ENCODE results near the gene BBS7.

BBS7 gene

DNA sequence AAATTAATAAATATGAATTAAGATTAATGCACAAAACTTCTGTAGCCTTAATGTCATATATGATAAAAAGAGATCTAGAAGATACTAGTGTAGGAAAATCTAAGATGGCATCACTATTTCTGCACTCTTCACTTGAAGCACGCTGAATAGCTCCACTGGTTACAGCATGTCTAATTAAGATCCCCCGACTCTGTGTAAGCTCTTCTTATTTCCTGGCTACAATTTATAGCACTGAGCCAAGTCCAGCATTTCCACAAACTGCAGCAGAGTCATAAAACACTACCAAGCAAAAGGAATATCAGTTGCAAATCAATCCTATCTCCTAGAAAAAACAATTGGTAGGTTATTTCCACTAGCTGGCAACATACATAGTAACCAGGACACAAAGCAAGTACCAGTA lies 45.3 kb downstream of the BBS7 start:
- no peak for DNase-seq

DNA sequence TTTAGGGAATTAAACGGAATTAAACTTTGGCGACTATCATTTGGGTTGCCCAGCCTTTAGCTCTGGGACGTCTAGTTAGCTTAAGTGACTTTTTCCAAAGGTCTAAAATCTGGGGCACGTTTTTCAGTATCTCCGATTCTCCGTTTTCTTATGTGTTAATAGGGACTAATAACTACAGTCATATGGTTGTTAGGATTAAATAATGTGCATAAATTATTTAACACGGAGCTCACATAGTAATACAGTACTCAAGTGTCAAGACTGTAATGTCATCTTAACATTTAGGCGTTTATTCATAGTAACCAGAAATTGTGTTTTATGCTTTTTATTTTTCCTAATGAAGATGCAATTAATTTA lies 46.1 kb downstream of the BBS7 start:
- DNase-seq, result no peak

GRCh38 chr4:121823505-121824170 lies 46.6 kb downstream of the BBS7 start, which contains the start of gene CCNA2:
CCNA2 (minus strand) TSS chr4:121823883; CDS start chr4:121823628, 255 bp downstream.
- peak; percentile 60 for DNase-seq

GRCh38 chr4:121822796-121823504 lies 47.3 kb downstream of the BBS7 start:
- DNase-seq, result no peak

GRCh38 chr4:121822047-121822446 lies 48.2 kb downstream of the BBS7 start:
- DNase-seq, result no peak

- no peak for DNase-seq
Measured at GRCh38 chr4:121819216-121819965, 50.9 kb downstream of the BBS7 start.

DNA sequence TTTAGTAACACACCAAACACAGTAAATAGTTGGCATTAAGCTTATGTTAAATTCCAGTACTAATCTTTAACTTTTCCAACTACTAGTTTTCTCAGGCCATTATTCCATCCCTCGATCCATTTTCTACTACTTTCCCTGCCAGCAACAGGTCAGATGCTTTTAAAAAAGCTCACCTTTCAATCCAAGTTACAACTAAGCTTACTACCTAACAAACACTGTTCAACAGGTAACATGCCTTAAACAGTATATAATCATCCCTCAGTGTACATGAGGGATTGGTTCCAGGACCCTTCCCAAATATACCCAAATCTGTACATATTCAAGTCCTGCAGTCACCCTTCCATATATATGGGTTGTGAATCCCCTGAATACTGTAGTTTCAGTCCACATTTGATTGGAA lies 52.1 kb downstream of the BBS7 start:
- DNase-seq, result no peak

DNA sequence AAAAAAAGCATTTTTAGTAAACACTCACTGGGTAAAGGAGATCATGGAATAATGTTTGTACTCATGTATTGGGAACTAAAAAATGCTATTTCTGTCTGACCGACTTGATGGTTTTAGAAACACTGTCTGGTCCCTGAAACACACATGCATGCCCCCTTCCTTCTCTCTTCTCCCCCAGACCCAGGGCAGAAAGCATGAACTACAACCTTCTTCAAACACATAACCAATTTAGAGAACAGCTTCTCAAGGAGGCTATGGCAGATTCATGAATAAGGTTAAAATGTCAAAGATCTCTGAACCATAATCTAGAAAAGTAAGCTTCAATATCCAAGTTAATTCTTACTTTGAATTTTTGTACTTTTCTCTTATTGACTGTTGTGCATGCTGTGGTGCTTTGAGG lies 52.6 kb downstream of the BBS7 start:
- no peak for DNase-seq

- no peak for DNase-seq
Measured at GRCh38 chr4:121817006-121817405, 53.3 kb downstream of the BBS7 start.

DNA sequence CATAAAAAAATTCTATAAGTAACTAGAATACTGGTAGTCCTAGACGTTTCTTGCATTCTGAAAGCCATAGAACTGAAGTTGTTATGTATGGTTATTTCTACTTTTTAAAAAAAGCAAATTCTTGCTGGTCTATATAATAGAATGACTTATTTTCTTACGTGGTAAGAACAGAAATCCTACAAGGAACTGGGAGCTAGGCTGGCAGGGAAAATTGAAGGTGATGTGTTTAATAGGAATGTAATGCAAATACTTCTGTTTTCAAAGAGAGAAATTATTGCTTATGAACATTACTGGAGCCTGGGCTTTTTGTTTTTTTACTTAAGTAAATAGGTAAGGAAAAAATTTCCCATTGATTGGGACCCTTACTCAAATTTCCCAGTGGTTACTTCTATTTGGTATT lies 55.5 kb downstream of the BBS7 start:
- no peak for DNase-seq

DNA sequence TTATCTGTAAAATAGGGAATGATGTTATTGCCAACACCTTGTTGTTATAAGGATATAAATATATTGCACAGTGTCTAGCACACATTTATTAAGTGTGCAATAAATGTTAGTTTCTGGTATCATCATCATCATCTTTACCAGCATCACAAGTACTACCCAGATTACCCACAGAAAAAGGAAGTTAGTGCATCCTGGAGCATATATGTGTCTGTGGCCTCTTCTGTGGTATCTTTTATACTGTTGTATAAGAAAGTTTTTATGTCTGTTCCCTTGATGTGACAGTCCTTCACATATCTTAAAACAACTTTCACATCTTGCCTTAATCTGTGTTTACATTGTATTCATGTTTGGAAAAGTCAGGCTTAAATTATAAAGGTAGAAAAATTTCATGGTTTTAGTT lies 59.2 kb downstream of the BBS7 start:
- no peak for DNase-seq

DNA sequence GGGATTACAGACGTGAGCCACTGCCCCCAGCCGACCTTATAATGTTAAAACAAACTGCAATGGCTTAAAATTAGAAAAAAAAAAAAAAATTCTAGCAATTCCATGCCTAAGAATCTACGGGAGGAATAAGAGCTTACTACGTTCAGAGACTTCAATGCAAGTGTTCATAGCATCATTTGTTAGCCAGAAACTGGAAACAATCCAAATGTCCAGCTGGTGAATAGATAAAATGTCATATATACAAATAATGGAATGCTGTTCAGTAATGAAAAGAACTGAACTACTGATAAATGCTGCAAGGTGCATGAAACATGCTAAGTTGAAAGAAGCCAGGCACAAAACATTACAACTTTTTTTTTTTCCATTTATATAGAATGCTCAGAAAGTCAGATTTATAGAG lies 63.9 kb downstream of the BBS7 start:
- no peak for DNase-seq

- no peak for DNase-seq
Measured at GRCh38 chr4:121801715-121802075, 68.6 kb downstream of the BBS7 start.

DNA sequence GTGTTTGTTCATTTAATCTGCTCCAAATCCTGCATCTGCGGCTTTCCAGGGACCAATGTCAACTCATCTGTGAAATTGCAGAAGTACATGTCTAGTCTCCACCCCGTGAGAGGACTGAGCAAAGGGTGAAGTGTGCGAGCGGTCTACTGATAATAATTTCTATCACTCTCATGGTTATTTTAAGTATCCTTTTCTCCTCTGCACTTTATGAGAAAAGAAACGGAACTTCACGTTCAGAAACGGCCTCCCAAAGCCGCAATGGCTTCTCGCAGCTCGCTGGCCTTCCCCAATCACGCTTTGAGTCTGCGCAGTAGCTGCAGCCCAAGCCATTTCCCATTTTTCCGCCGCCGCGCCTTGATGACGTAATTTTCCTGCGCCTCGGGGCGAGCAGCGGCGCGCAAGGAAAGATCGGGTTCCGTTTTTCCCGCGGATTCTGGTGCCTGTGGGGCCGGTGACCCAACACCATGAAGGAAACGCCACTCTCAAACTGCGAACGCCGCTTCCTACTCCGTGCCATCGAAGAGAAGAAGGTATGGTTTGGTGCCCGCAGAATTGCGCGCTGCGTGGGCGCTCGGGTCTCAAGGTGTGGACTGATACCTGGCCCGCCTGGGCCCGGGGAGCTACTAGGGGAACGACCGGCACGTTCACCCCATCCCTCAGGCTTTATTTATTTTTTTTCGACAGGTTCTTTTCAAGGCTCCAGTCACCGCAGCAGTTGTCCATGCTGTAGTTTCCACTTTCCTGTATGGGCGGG lies 69.1 kb downstream of the BBS7 start, which contains the start of gene EXOSC9:
Gene EXOSC9 (plus strand): TSS at position 363 of the 754 bp plus-strand sequence. CDS start 102 bp downstream, at position 465.
- peak; percentile 11 for DNase-seq

- DNase-seq, result no peak
Measured at GRCh38 chr4:121800638-121800960, 69.7 kb downstream of the BBS7 start.

- DNase-seq, result no peak
Measured at GRCh38 chr4:121799867-121800501, 70.3 kb downstream of the BBS7 start.

DNA sequence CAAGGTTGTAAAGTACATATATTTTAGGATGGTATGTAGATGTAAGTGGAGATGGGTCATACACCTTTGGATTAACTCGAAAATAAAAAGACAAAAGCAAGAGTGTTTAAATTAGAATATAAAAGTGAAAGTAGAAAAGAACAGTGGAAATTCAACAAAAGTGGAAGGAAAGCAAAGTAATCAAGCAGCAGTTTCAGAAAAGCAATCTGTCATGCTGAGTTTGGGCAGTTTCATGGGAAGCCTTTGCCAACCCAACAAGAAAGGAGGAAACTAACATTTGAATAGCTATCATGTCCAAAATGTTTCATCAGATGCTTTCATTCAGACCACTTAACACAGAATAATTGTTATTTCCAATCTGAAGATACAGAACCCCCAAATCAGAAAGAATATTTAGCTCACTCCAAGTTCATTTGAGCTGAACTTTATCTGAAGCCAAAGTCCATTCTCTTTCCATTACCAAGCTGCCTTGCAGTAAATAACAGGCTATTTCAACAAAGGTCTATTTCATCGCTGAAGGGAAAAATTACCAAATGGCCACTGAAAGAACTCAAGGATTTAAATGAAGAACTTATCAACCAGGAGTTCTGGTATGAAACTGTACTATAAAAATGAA lies 71.0 kb downstream of the BBS7 start:
- no peak for DNase-seq

GRCh38 chr4:121796283-121796682 lies 74.0 kb downstream of the BBS7 start:
- DNase-seq, result no peak

- DNase-seq, result no peak
Measured at GRCh38 chr4:121794505-121795188, 75.6 kb downstream of the BBS7 start.

- no peak for DNase-seq
Measured at GRCh38 chr4:121792966-121793365, 77.3 kb downstream of the BBS7 start.

DNA sequence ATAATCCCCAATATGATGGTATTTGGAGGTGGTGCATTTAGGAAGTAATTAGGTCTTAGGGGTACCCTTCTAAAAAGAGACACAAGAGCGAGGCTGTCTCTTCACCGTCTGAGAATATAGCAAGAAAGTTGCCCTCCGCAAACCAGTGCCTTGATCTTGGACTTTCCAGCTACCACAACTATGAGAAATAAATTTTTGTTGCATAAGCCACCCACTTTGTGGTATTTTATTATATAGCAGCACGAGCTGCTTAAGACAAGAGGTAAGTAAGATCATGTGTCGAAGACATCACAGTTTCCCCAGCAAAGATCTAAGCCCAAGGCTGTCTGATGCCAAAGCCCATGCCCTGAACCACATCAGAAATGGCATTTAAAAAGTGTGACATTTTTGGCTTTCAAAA lies 78.8 kb downstream of the BBS7 start:
- no peak for DNase-seq

DNA sequence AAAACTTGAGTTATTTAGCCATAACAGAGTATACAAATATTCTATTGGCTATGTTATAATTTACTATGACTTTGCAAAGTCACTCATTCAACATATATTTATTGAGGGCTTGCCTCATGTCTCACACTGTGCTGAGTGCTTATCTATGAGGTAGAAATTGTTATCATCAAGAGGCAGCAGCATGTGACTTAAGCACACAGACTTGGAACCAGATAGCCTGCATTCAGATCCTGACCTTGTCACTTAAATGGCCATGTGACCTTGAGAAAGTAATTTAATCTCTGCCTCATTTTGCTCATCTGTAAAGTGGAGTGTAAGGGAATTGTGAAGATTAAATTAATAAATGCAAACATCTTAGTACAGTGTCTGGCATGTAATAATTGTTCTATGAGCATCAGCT lies 79.3 kb downstream of the BBS7 start:
- no peak for DNase-seq
